HepG2 (cell line): ENCODE data around the gene SLC41A3. TPM values are rescaled to one million over a fixed set of nuclear protein-coding genes. Genes with fewer than 3 reads are reported as not detected.

Source experiments
- ATAC-seq: fragments of 200-7000 bp; cut with Tn5 transposase; 3 replicates; pipeline ENCODE4 v1.9.1; 2020; ENCODE audit warnings: mild to moderate bottlenecking, moderate library complexity
- BruUV-seq: library from RNA; stranded (reverse); fragments of 400-500 nt; replicated peaks from 2 replicates; lab custom pipeline; 2021; lab: Mats Ljungman, UMichigan
- CTCF ChIA-PET: fragments of 300-600 bp; formaldehyde crosslinking; extraction: SDS; loops from one replicate; lab custom pipeline; 2021; ENCODE audit warnings: low total read pairs, inconsistent platforms, low intra/inter-chr PET ratio; lab: Yijun Ruan, JAX
- POLR2A ChIA-PET: fragments of 350-600 bp; sonication (Branson Sonifier 250); formaldehyde crosslinking; loops from one replicate; lab custom pipeline; 2020; ENCODE audit warnings: antibody characterized with exemption, inconsistent platforms; lab: Yijun Ruan, JAX
- DNase-seq: peaks from one replicate; pipeline ENCODE4 v3.0.0-alpha.2; 2015; ENCODE audit warnings: low spot score
- FAIRE-seq: peaks from 3 replicates; lab custom pipeline; 2011; peaks lifted over from hg19 to GRCh38; lab: Jason Lieb, UNC
- H2AFZ ChIP-seq: one replicate; pipeline ENCODE4 v1.6.1; 2011; ENCODE audit warnings: low read length, inconsistent platforms
- H3K27ac ChIP-seq: fragments of 300-600 bp; 3 replicates; pipeline ENCODE4 v1.8.0; 2011; ENCODE audit warnings: mixed run types, mild to moderate bottlenecking, mixed read lengths, low read length, inconsistent platforms; ENCODE audit not compliant: insufficient read depth; ENCODE audit errors: extremely low read length
- H3K27me3 ChIP-seq, 2 experiments: fragments of 200-600 bp in 1 of 2; 2 replicates in 1 of 2; 3 replicates in 1 of 2; pipeline versions ENCODE4 v1.6.0 to v1.8.0; 2011; ENCODE audit warnings: low read length in 2 of 2, mild to moderate bottlenecking in 2 of 2, moderate library complexity in 2 of 2, inconsistent platforms in 1 of 2; ENCODE audit not compliant: insufficient read depth in 2 of 2, control insufficient read depth in 1 of 2
- H3K36me3 ChIP-seq, 2 experiments: fragments of 200-600 bp in 1 of 2; replicated peaks in 1 of 2; 2 replicates in 1 of 2; 3 replicates in 1 of 2; pipeline versions ENCODE4 v1.5.1 to v1.8.0; 2011; ENCODE audit warnings: low read length in 2 of 2, inconsistent platforms in 1 of 2; ENCODE audit not compliant: insufficient read depth in 2 of 2, control insufficient read depth in 1 of 2
- H3K4me1 ChIP-seq: 2 replicates; pipeline ENCODE4 v1.5.1; 2012; ENCODE audit warnings: low read length, inconsistent platforms; ENCODE audit not compliant: insufficient read depth
- H3K4me2 ChIP-seq: 2 replicates; pipeline ENCODE4 v1.6.0; 2011; ENCODE audit warnings: low read depth, low read length, inconsistent platforms
- H3K4me3 ChIP-seq, 3 experiments: fragments of 200-600 bp in 1 of 3; sonication (generic), shearing (Covaris generic) in 1 of 3; replicated peaks in 1 of 3; 2 replicates each; pipeline ENCODE4 v1.5.1; 2011 to 2016; ENCODE audit warnings: low read length in 3 of 3, inconsistent platforms in 2 of 3, low read depth in 2 of 3, mild to moderate bottlenecking in 2 of 3, control low read depth in 1 of 3, mixed read lengths in 1 of 3; ENCODE audit not compliant: insufficient read depth in 1 of 3
- H3K79me2 ChIP-seq: one replicate; pipeline ENCODE4 v1.6.1; 2011; ENCODE audit warnings: low read length, inconsistent platforms; ENCODE audit not compliant: insufficient read depth
- H3K9ac ChIP-seq: 2 replicates; pipeline ENCODE4 v1.6.0; 2011; ENCODE audit warnings: mild to moderate bottlenecking, low read depth, low read length, inconsistent platforms; ENCODE audit not compliant: insufficient read depth
- H3K9me3 ChIP-seq: 2 replicates; pipeline ENCODE4 v1.5.1; 2012; ENCODE audit warnings: mild to moderate bottlenecking, low read length
- H4K20me1 ChIP-seq: 2 replicates; pipeline ENCODE4 v1.6.0; 2011; ENCODE audit warnings: inconsistent platforms, mild to moderate bottlenecking, low read length, moderate library complexity; ENCODE audit not compliant: insufficient read depth
- BCL6 ChIP-seq: IDR thresholded peaks from 2 replicates; pipeline ENCODE4 v1.6.1; 2016; ENCODE audit warnings: missing genetic modification reagents, missing compliant biosample characterization
- FLYWCH1 ChIP-seq: sonication (generic); formaldehyde crosslinking; IDR thresholded peaks from 2 replicates; pipeline ENCODE4 v1.8.1; 2023; ENCODE audit warnings: mild to moderate bottlenecking, missing genetic modification reagents
- FOXJ3 ChIP-seq: sonication (generic); formaldehyde crosslinking; IDR thresholded peaks from 2 replicates; pipeline ENCODE4 v1.4.0; 2020; ENCODE audit warnings: missing genetic modification reagents, mild to moderate bottlenecking, borderline replicate concordance
- KLF9 ChIP-seq: IDR thresholded peaks from 2 replicates; pipeline ENCODE4 v1.6.1; 2016; ENCODE audit warnings: low read depth
- NCOR1 ChIP-seq: fragments of 200-600 bp; sonication (generic); IDR thresholded peaks from 2 replicates; pipeline ENCODE4 v1.7.0; 2017; ENCODE audit warnings: antibody characterized with exemption, low read length, borderline replicate concordance
- NR2F1 ChIP-seq, 2 experiments: fragments of 450-650 bp in 1 of 2; formaldehyde crosslinking in 1 of 2; IDR thresholded peaks; 2 replicates each; pipeline versions ENCODE4 v1.5.0 to v1.6.1; 2016 to 2020; ENCODE audit warnings: mild to moderate bottlenecking in 1 of 2, missing compliant biosample characterization in 1 of 2, missing genetic modification reagents in 1 of 2, moderate library complexity in 1 of 2
- POLR2G ChIP-seq: fragments of 200-400 bp; formaldehyde crosslinking; IDR thresholded peaks from 2 replicates; pipeline ENCODE4 v1.6.1; 2018; ENCODE audit warnings: mild to moderate bottlenecking, low read depth, low read length, moderate library complexity
- RNF2 ChIP-seq: fragments of 450-650 bp; conservative IDR thresholded peaks from 2 replicates; pipeline ENCODE4 v1.6.1; 2016; ENCODE audit warnings: low read depth
- SIN3A ChIP-seq: IDR thresholded peaks from 2 replicates; pipeline ENCODE4 v1.6.1; 2011; ENCODE audit warnings: low read depth, mild to moderate bottlenecking, control low read depth, low read length, borderline replicate concordance
- SSRP1 ChIP-seq: IDR thresholded peaks from 2 replicates; pipeline ENCODE4 v1.6.1; 2016; ENCODE audit warnings: control low read depth
- TGIF2 ChIP-seq: IDR thresholded peaks from 2 replicates; pipeline ENCODE4 v1.6.1; 2016; ENCODE audit warnings: control low read depth, missing compliant biosample characterization
- ZFP36L1 ChIP-seq: sonication (generic); formaldehyde crosslinking; IDR thresholded peaks from 2 replicates; pipeline ENCODE4 v1.8.0; 2022; ENCODE audit warnings: mild to moderate bottlenecking, missing genetic modification reagents, moderate library complexity
- ZNF33B ChIP-seq: sonication (generic); formaldehyde crosslinking; IDR thresholded peaks from 2 replicates; pipeline ENCODE4 v1.5.1; 2020; ENCODE audit warnings: mild to moderate bottlenecking, missing genetic modification reagents
- ZNF720 ChIP-seq: sonication (generic); formaldehyde crosslinking; IDR thresholded peaks from 2 replicates; pipeline ENCODE4 v1.4.0; 2020; ENCODE audit warnings: missing genetic modification reagents
- ZNF792 ChIP-seq: IDR thresholded peaks from 2 replicates; pipeline ENCODE4 v1.6.1; 2016
- WGBS: methylation state at CpG from one replicate; pipeline ENCODE4 v1.1.6; 2017; ENCODE audit warnings: low lambda C conversion rate; 5-methylcytosine and 5-hydroxymethylcytosine counted together
- in situ Hi-C: cut with HindIII; loops from 2 replicates; pipeline ENCODE4 v1.10.0; 2017; ENCODE audit warnings: low pct_unique_long_range_greater_than_20kb; ENCODE audit not compliant: extremely low pct_ligation_motif_present
- intact Hi-C: fragments of 100-400 bp; cut with micrococcal nuclease; formaldehyde crosslinking; loops from one replicate; pipeline ENCODE4 v1.10.0; 2022; ENCODE audit not compliant: unreplicated experiment
- polyA plus RNA-seq, 8 experiments: library from polyadenylated mRNA; depleted of rRNA in 3 of 8; stranded (reverse) in 7 of 8; unstranded in 1 of 8; fragments of >200 nt; fragmentation: Illumina TruSeq in 4 of 8; extraction: Trizol in 4 of 8; gene quantifications; 2 replicates each; pipeline versions ENCODE4 v1.2.1 to v1.2.3, GENCODE V29; 2011 to 2016; ENCODE audit warnings: low read depth in 4 of 8, missing spikeins in 1 of 8, mixed read lengths in 1 of 8; ENCODE audit not compliant: insufficient read depth in 1 of 8
- total RNA-seq, 5 experiments: library from RNA; depleted of rRNA; stranded (reverse); fragments of >200 nt; fragmentation: Illumina TruSeq; extraction: Trizol; gene quantifications; 2 replicates each; pipeline ENCODE4 v1.2.3, GENCODE V29; 2016; ENCODE audit warnings: low read depth in 1 of 5
- TF ChIP-seq, protein P1 (sequence below): IDR thresholded peaks from 2 replicates; pipeline ENCODE4 v1.6.1; 2012; ENCODE audit warnings: inconsistent platforms
- TF ChIP-seq, protein P2 (sequence below): sonication (generic); formaldehyde crosslinking; IDR thresholded peaks from 2 replicates; pipeline ENCODE4 v1.5.1; 2020; ENCODE audit warnings: mild to moderate bottlenecking, missing genetic modification reagents, moderate library complexity
- TF ChIP-seq, protein P3 (sequence below): IDR thresholded peaks from 2 replicates; pipeline ENCODE4 v1.6.1; 2016; ENCODE audit warnings: mild to moderate bottlenecking

The SLC41A3 gene
- total and polyA plus RNA-seq, 2 of the 13 experiments (the other 11 are each of a cell fraction or from before 2014, with no cell fraction given) = 26.0 to 71.1 TPM

GRCh38 chr3:126109880-126110235 is 25.9 kb upstream of the SLC41A3 start:
- WGBS = 90% methylated on average over 9 of the region's 10 CpGs
- Histone ChIP-seq H3K9me3 (no peaks in the 10 kb centered on the region), H3K27ac (no peak overlapping the region), H3K27me3 (no peaks in the 10 kb centered on the region), H3K4me1 (no peaks in the 10 kb centered on the region), H2AFZ (no peak overlapping the region), H3K4me2 (no peak overlapping the region), H4K20me1 (no peaks in the 10 kb centered on the region), H3K4me3 (no peak overlapping the region), H3K9ac (no peak overlapping the region), H3K79me2 (no peaks in the 10 kb centered on the region), H3K36me3 (peaks cover 4 to 7% of the 10 kb centered on the region in 2 experiments; a peak in 3 of 5 replicates)
- ChIA-PET CTCF (no interaction called here), POLR2A (no interaction called here)
- in situ Hi-C loops (no loop called here), intact Hi-C loops (loop anchor here (10.0 kb wide), 1 partner anchor 135 kb away; no protein-coding TSS in a partner anchor)
- FAIRE-seq (no peak), ATAC-seq (no peak), DNase-seq (no peak)
- BruUV-seq = no TSS peak
- no peak for TF ChIP-seq NR2F1 (CRISPR knock-in tag; IDR thresholded peaks at IDR 0.05)
- TF ChIP-seq FOXJ3 (CRISPR knock-in tag) = no peak
- TF ChIP-seq NCOR1 = no peak
- no peak for TF ChIP-seq SIN3A
- no peak for TF ChIP-seq BCL6

DNA sequence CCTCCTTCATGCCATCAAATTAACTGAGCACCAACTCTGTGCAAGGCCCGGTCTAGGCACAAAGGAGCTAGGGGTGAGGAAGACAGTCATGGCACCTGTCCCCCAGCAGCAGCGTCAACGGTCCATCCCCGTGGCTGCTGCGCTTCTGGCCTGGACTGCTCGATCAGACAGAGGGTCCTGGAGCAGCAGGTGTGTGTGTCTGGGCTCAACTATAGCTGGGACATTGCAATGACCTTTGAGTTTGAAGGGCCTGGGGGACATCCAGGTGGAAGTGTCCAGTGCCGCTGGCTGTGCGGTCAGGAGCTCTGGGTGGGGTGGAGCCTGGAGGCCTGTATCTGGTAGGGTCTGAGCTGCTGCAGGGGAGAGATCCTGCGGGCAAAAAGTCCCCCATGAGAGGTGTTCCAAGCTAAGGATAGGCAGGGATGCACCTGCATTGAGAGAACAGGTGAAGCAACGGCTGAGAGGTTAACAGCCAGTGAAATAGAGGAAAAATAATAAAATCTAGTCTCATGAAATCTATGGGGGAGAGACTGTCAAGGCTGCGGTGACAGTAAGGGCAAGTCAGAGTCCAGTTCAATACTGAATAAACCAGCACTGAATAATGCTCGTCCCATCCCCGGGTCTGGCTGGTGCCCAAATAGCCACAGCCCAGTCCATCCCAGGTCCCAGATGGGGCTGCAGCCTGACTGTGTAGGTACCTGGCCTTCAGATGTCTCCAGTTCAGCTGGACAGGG is 25.4 kb upstream of the SLC41A3 start:
- Histone ChIP-seq H2AFZ (no peak overlapping the region), H3K36me3 (peaks cover 3 to 7% of the 10 kb centered on the region in 2 experiments; a peak in 3 of 5 replicates), H4K20me1 (no peaks in the 10 kb centered on the region), H3K27ac (no peak overlapping the region), H3K4me3 (no peak overlapping the region), H3K4me1 (no peaks in the 10 kb centered on the region), H3K9ac (no peak overlapping the region), H3K9me3 (no peaks in the 10 kb centered on the region), H3K27me3 (no peaks in the 10 kb centered on the region), H3K4me2 (no peak overlapping the region), H3K79me2 (no peaks in the 10 kb centered on the region)
- BruUV-seq = no TSS peak
- no peak for FAIRE-seq
- ChIA-PET CTCF (no interaction called here), POLR2A (no interaction called here)
- no peak for DNase-seq
- in situ Hi-C loops (no loop called here), intact Hi-C loops (no loop called here)
- WGBS = 91% methylated on average over 12 of the region's 13 CpGs
- no peak for ATAC-seq
- TF ChIP-seq ZNF720 (CRISPR knock-in tag) = no peak
- no peak for TF ChIP-seq ZFP36L1 (CRISPR knock-in tag)
- no peak for TF ChIP-seq ZNF33B
- TF ChIP-seq, protein P1, sequence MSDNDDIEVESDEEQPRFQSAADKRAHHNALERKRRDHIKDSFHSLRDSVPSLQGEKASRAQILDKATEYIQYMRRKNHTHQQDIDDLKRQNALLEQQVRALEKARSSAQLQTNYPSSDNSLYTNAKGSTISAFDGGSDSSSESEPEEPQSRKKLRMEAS = no peak
- TF ChIP-seq TGIF2 (CRISPR knock-in tag) = no peak
- TF ChIP-seq POLR2G = no peak
- no peak for TF ChIP-seq ZNF792 (CRISPR knock-in tag)
- TF ChIP-seq, protein P2, sequence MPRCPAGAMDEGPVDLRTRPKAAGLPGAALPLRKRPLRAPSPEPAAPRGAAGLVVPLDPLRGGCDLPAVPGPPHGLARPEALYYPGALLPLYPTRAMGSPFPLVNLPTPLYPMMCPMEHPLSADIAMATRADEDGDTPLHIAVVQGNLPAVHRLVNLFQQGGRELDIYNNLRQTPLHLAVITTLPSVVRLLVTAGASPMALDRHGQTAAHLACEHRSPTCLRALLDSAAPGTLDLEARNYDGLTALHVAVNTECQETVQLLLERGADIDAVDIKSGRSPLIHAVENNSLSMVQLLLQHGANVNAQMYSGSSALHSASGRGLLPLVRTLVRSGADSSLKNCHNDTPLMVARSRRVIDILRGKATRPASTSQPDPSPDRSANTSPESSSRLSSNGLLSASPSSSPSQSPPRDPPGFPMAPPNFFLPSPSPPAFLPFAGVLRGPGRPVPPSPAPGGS (CRISPR knock-in tag) = no peak
- TF ChIP-seq FLYWCH1 (CRISPR knock-in tag) = no peak
- TF ChIP-seq, protein P3, sequence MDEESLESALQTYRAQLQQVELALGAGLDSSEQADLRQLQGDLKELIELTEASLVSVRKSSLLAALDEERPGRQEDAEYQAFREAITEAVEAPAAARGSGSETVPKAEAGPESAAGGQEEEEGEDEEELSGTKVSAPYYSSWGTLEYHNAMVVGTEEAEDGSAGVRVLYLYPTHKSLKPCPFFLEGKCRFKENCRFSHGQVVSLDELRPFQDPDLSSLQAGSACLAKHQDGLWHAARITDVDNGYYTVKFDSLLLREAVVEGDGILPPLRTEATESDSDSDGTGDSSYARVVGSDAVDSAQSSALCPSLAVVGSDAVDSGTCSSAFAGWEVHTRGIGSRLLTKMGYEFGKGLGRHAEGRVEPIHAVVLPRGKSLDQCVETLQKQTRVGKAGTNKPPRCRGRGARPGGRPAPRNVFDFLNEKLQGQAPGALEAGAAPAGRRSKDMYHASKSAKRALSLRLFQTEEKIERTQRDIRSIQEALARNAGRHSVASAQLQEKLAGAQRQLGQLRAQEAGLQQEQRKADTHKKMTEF (CRISPR knock-in tag) = no peak
- no peak for TF ChIP-seq KLF9
- no peak for TF ChIP-seq SSRP1 (CRISPR knock-in tag)
- no peak for TF ChIP-seq RNF2
